Activated T-helper 1 cell treated with Interleukin-2 at 50 U/mL for 16 hours (primary cell): ENCODE data around the gene IGSF9.

ENCODE experiments used
- DNase-seq: peaks from one replicate; pipeline ENCODE4 v3.0.0-alpha.2; 2020; ENCODE audit warnings: low read depth

Gene IGSF9

GRCh38 chr1:159897962-159898361 lies 47.5 kb downstream of the IGSF9 start:
- DNase-seq: no peak

GRCh38 chr1:159896546-159896930 lies 48.9 kb downstream of the IGSF9 start:
- DNase-seq: no peak

GRCh38 chr1:159895836-159896545 lies 49.4 kb downstream of the IGSF9 start:
- DNase-seq: no peak

DNA sequence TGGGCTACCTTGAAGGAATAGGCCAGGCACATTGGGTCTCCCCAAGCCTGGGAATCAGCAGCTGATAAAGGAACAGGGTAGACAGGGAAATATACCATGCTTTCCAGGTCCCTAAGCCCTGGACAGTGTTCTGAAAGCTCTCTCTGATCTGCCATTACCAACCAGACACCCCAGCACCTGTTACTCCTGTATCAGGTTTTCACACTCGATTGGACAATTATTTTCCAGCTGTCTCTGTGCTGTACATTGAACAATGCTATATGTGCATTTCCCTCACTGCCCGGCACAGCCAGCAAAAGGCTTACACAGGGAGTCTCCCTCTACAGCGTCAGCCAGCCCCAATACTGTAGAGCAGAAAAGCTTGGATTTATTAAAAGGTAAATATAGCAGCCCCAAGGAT lies 50.1 kb downstream of the IGSF9 start:
- no peak for DNase-seq

GRCh38 chr1:159892944-159893343 lies 52.5 kb downstream of the IGSF9 start:
- DNase-seq: no peak

DNA sequence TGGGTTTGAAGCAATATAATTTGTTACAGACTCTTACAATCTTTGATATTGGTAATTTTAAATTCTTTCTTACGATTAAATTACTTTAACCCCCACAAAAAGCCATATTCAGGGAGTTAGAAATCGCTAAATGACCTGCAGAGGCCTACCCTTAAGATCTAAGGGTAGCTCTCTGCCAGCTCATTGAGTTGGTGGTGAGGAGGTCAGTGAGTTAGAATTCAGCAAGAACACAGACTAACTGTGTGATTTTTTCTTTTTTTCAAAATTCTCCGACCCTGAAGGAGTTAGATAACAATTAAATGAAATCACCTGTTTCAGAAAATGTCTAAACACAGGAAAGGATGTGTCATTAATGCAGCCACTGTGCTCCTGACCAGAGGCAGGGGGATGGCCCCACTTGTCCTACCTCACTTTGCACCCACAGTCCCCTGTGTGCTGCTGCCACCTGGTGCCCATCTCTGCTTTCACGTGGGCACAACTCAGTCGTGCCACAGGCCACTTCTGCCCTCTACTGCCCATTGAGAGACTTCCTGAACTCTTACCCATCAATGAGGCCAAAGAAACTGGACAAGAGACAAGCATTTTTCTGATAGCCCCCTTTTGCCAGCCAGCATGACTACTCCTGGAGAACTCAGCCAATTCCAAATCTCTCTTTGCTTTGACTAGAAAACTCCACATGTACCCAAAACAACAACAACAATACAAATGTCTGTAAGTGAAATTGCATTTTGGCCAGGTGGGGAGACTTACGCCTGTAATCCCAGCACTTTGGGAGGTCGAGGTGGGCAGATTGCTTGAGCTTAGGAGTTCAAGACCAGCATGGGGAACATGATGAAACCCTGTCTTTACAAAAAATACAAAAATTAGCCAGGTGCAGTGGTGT lies 53.9 kb downstream of the IGSF9 start:
- peak; percentile 52 for DNase-seq

DNA sequence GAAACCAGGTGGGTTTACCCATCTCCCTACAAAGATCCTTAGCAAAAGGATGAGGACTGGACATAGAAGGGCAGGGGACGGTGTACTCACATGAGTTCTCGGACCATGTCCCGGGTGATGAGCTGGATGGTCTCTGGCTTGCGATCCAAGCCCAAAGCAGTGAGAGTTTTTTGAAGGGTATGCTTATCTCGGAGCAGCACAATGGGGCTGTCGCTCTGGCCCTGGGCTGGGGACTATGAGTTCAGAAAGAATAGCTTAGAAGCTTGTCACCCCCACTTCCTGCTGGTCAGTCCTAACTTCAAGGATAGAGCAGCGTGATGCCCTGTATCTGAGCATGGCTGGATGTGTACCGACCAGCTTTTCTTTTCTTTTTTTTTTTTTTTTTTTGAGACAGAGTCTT lies 55.0 kb downstream of the IGSF9 start:
- DNase-seq: no peak

GRCh38 chr1:159889821-159890252 lies 55.6 kb downstream of the IGSF9 start:
- DNase-seq: no peak

- no peak for DNase-seq
Observed at GRCh38 chr1:159889202-159889601, 56.2 kb downstream of the IGSF9 start.

DNA sequence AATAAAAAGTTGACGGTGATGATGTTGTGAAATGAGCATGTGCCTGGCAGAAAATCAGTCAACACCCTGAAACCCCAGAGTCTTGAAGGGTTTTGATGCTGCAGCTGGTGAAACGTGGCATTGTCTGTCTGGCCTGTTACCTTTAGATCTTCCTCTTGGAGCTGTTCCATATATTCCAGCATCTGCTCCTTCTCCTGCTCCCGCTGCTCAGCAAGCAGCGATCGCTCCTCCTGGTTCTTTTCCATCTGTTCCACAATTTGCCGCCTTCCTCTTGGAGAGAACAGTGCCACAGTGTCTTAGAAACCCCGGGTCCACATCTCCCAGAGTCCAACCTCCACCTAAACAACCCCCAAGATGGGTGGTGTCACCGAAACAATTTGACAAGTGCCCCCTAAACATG lies 61.1 kb downstream of the IGSF9 start:
- DNase-seq: no peak

- no peak for DNase-seq
Observed at GRCh38 chr1:159883134-159883533, 62.3 kb downstream of the IGSF9 start.

DNA sequence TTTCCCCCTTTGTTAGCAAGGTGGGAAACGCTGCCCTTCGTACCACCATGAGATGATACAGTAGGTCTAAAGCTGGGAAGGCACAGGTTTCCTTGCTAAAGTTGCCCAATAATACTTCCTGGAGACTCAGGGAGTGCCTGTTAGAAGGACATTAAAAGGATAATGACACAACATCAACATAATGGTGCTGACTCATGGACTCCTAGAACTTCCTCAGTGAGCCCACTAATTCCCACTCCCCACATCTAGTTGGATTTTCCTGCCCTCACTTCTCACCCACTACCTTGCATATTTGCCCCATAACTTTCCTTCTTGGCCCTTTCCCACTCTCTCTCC lies 62.9 kb downstream of the IGSF9 start:
- DNase-seq: no peak

DNA sequence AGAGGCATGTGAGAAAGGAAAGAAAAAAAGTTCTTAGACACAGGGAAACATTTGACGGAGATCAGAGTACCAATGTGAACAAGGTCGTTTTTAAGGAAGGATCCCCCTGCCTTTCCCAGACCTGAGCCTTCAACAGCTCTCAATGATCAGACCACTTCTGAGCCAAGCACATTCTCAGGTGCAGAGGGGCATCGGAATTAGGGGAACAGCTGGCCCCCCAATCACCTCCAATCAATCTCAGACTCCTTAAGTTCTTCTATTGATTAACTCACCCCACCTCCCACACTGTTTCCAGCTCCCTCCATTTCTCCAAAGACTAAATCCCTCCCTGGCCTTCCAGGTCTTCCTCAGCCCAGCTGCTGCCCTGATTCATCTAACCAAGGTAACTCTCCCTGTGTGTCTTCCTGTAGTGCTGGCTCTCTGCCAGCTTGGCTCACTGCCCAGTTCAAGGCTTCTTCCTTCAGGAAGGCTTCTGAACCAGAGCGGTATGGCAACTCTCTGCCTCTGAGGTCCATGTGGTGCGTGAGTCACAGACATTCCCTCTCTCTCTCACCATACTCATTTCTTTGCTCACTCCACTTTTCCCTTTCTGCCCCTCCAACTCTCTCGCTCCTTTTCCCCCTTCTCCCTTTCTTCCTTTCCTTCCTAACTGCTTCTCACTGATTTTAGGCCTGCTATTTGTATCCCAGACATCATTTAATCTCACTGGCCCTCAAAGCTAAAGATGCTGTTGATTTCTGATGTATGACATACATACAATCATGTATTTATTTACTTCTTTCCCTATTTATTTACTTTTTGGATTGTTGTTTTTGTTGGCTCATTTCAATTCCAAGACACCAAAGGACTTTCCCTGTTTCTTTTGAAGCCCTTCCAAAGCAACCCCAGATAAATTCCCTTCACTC lies 63.5 kb downstream of the IGSF9 start:
- peak; percentile 39 for DNase-seq

GRCh38 chr1:159880430-159880829 lies 65.0 kb downstream of the IGSF9 start:
- no peak for DNase-seq

GRCh38 chr1:159879977-159880376 lies 65.4 kb downstream of the IGSF9 start:
- DNase-seq: no peak

- DNase-seq: no peak
Observed at GRCh38 chr1:159879136-159879535, 66.3 kb downstream of the IGSF9 start.

- DNase-seq: no peak
Observed at GRCh38 chr1:159877695-159878444, 67.5 kb downstream of the IGSF9 start.
